SK-N-MC (cell line): ENCODE data around the gene LRRTM4.
"Not testable (repeated sequence)": the region's sequence is repeated elsewhere in the genome, so short reads cannot be mapped to it uniquely, and the experiment has no call there.

Experiments
- DNase-seq: peaks from one replicate; pipeline ENCODE4 v3.0.0-alpha.2; 2011; ENCODE audit warnings: low read depth, low spot score
- H3K27ac ChIP-seq: fragments of 200-600 bp; sonication (generic); 2 replicates; pipeline ENCODE4 v1.5.1; 2016; ENCODE audit warnings: mixed run types
- H3K36me3 ChIP-seq: fragments of 200-600 bp; sonication (generic); 2 replicates; pipeline ENCODE4 v1.6.1; 2017; ENCODE audit warnings: antibody characterized with exemption, low read length, mixed read lengths; ENCODE audit not compliant: insufficient read depth
- H3K4me3 ChIP-seq: fragments of 200-600 bp; sonication (generic); 2 replicates; pipeline ENCODE4 v1.5.1; 2016
- H3K9ac ChIP-seq: fragments of 200-600 bp; sonication (generic); 2 replicates; pipeline ENCODE4 v1.8.0; 2017; ENCODE audit warnings: mixed run types, mixed read lengths; ENCODE audit not compliant: insufficient read length
- H3K9me3 ChIP-seq: fragments of 200-600 bp; sonication (generic); 2 replicates; pipeline ENCODE4 v1.6.1; 2017; ENCODE audit warnings: low read depth, mild to moderate bottlenecking, antibody characterized with exemption, low read length, moderate library complexity, mixed read lengths
- EZH2 ChIP-seq: fragments of 200-600 bp; sonication (generic); IDR thresholded peaks from one replicate; pipeline ENCODE4 v1.6.1; 2017; ENCODE audit warnings: antibody characterized with exemption
- FOXP2 ChIP-seq: optimal IDR thresholded peaks from 2 replicates; pipeline ENCODE3; 2011; ENCODE audit warnings: mild to moderate bottlenecking, moderate library complexity; ENCODE audit not compliant: insufficient read depth; ENCODE audit errors: extremely low read length, control extremely low read depth
- POLR2AphosphoS5 ChIP-seq: IDR thresholded peaks from 2 replicates; pipeline ENCODE4 v1.6.1; 2012; ENCODE audit warnings: mild to moderate bottlenecking, low read depth, low read length, borderline replicate concordance

Gene LRRTM4

GRCh38 chr2:77034445-77034844, 487.7 kb downstream of the LRRTM4 start:
- no peak overlapping the region for H3K9ac ChIP-seq
- H3K36me3 ChIP-seq = no peaks in the 10 kb centered on the region
- no peaks in the 10 kb centered on the region for H3K9me3 ChIP-seq
- TF ChIP-seq EZH2 (no peak), FOXP2 (no peak), POLR2AphosphoS5 (no peak)
- DNase-seq = no peak
- no peak overlapping the region for H3K27ac ChIP-seq
- H3K4me3 ChIP-seq = 0 out of 2 replicates have a peak overlapping the region, but pooled peaks have one; percentile 15

- H3K27ac ChIP-seq, H3K9ac ChIP-seq, DNase-seq, H3K36me3 ChIP-seq, H3K4me3 ChIP-seq, H3K9me3 ChIP-seq: not testable (repeated sequence)
These were observed 492.9 kb downstream of the LRRTM4 start for GRCh38 chr2:77029237-77029636.

GRCh38 chr2:77028032-77028600, 494.1 kb downstream of the LRRTM4 start:
- DNase-seq = no peak
- no peak for TF ChIP-seq POLR2AphosphoS5
- TF ChIP-seq EZH2 = no peak
- no peak for TF ChIP-seq FOXP2
- H3K9me3 ChIP-seq = no peaks in the 10 kb centered on the region
- H3K4me3 ChIP-seq = no peak overlapping the region
- no peaks in the 10 kb centered on the region for H3K36me3 ChIP-seq
- H3K9ac ChIP-seq = no peak overlapping the region
- H3K27ac ChIP-seq = no peak overlapping the region

GRCh38 chr2:77025714-77026113, 496.5 kb downstream of the LRRTM4 start:
- peak overlapping the region; percentile 39; the same call in 1 of the 2 replicates for H3K27ac ChIP-seq
- H3K9ac ChIP-seq = no peak overlapping the region
- no peak for DNase-seq
- H3K36me3 ChIP-seq = no peaks in the 10 kb centered on the region
- TF ChIP-seq EZH2 = no peak
- TF ChIP-seq POLR2AphosphoS5 = no peak
- TF ChIP-seq FOXP2 = no peak
- no peak overlapping the region for H3K4me3 ChIP-seq
- H3K9me3 ChIP-seq = no peaks in the 10 kb centered on the region

- Histone ChIP-seq H3K9ac (no peak overlapping the region), H3K36me3 (no peaks in the 10 kb centered on the region), H3K9me3 (no peaks in the 10 kb centered on the region), H3K4me3 (no peak overlapping the region), H3K27ac (no peak overlapping the region)
- no peak for DNase-seq
- TF ChIP-seq EZH2 = no peak
- no peak for TF ChIP-seq POLR2AphosphoS5
- TF ChIP-seq FOXP2 = no peak
These were observed 501.0 kb downstream of the LRRTM4 start for GRCh38 chr2:77021161-77021560.

- Histone ChIP-seq H3K4me3 (no peak overlapping the region), H3K9ac (no peak overlapping the region), H3K9me3 (no peaks in the 10 kb centered on the region), H3K27ac (no peak overlapping the region), H3K36me3 (no peaks in the 10 kb centered on the region)
- no peak for DNase-seq
- no peak for TF ChIP-seq FOXP2
- no peak for TF ChIP-seq EZH2
- no peak for TF ChIP-seq POLR2AphosphoS5
These were observed 504.0 kb downstream of the LRRTM4 start for GRCh38 chr2:77018219-77018618.

GRCh38 chr2:77017355-77017745, 504.8 kb downstream of the LRRTM4 start:
- Histone ChIP-seq H3K9me3 (no peaks in the 10 kb centered on the region), H3K9ac (no peak overlapping the region), H3K4me3 (no peak overlapping the region), H3K27ac (no peak overlapping the region), H3K36me3 (no peaks in the 10 kb centered on the region)
- DNase-seq = no peak
- no peak for TF ChIP-seq POLR2AphosphoS5
- TF ChIP-seq FOXP2 = no peak
- no peak for TF ChIP-seq EZH2

GRCh38 chr2:77016443-77017354, 505.5 kb downstream of the LRRTM4 start:
- no peak overlapping the region for H3K27ac ChIP-seq
- H3K9ac ChIP-seq = no peak overlapping the region
- no peak for DNase-seq
- no peak for TF ChIP-seq POLR2AphosphoS5
- TF ChIP-seq EZH2 = no peak
- no peak for TF ChIP-seq FOXP2
- no peaks in the 10 kb centered on the region for H3K36me3 ChIP-seq
- H3K4me3 ChIP-seq = no peak overlapping the region
- no peaks in the 10 kb centered on the region for H3K9me3 ChIP-seq

- Histone ChIP-seq H3K27ac (no peak overlapping the region), H3K9me3 (no peaks in the 10 kb centered on the region; the same call in 1 of the 2 replicates), H3K4me3 (no peak overlapping the region), H3K9ac (no peak overlapping the region), H3K36me3 (no peaks in the 10 kb centered on the region)
- DNase-seq = no peak
- TF ChIP-seq EZH2 (no peak), FOXP2 (no peak), POLR2AphosphoS5 (no peak)
These were observed 508.2 kb downstream of the LRRTM4 start for GRCh38 chr2:77013953-77014352.
